ENCODE measurements around the gene FGFBP2. TPM values are rescaled to one million over a fixed set of nuclear protein-coding genes. Genes with fewer than 3 reads are reported as not detected.

Gene FGFBP2
- total RNA-seq, 1 experiment from 2014 or later, result 0.25 TPM

DNA sequence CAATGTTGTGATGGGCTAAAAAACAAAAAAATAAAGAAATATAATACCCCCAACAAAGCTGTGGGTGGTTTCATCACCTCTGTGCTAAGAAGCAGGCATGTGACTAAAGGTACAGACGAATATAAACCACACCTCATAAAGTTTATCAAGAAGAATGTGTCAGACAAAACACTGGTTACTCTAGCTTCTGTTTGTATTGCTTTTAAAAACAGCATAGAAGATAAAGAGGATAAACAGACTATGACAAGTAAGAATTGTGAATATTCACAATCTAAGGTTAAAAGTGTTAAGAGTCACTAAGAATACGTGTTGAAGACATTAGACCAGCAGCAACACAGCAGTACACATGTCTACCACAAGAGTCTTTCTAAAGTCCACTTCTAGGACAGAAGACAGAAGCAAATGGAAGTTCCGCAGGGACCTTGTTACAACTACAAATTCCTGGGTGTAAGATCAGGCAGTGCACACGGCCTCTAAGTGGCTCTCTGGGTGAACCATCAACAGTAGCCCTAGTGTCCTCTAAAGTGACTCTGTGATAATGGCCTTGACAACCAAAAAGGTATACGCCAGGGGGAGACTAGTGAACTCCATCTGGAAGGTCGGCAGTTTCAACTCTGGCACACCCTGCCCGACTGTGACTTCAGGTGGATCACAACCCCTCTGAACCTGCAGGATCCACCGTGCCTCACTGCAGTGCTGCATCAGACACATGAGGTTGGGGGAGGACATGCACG is 8.3 kb upstream of the FGFBP2 start:
- TF ChIP-seq, protein P1, sequence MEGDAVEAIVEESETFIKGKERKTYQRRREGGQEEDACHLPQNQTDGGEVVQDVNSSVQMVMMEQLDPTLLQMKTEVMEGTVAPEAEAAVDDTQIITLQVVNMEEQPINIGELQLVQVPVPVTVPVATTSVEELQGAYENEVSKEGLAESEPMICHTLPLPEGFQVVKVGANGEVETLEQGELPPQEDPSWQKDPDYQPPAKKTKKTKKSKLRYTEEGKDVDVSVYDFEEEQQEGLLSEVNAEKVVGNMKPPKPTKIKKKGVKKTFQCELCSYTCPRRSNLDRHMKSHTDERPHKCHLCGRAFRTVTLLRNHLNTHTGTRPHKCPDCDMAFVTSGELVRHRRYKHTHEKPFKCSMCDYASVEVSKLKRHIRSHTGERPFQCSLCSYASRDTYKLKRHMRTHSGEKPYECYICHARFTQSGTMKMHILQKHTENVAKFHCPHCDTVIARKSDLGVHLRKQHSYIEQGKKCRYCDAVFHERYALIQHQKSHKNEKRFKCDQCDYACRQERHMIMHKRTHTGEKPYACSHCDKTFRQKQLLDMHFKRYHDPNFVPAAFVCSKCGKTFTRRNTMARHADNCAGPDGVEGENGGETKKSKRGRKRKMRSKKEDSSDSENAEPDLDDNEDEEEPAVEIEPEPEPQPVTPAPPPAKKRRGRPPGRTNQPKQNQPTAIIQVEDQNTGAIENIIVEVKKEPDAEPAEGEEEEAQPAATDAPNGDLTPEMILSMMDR (IDR thresholded peaks at IDR 0.05; ENCODE audit: insufficient read depth in 1 of 2, low read depth in 1 of 2, low read length in 1 of 2, severe bottlenecking in 1 of 2, unreplicated experiment in 1 of 2), result no peak
- no peaks in the 10 kb centered on the region for H3K4me1 Mint-ChIP-seq (ENCODE audit: low read depth, unreplicated experiment)
- Histone ChIP-seq H3K36me3 (ENCODE audit: control insufficient read depth, insufficient read depth, low read length) (no peaks in the 10 kb centered on the region; the same call in 1 of the 2 replicates), H3K9me3 (0 out of 2 replicates have a peak, but pooled peaks cover under 1% of the 10 kb centered on the region), H3K4me3 (ENCODE audit: low read depth, low read length) (no peak overlapping the region), H3K27me3 (replicated peaks; ENCODE audit: control insufficient read depth, insufficient read depth, low read length) (no peaks in the 10 kb centered on the region), H3K4me1 (no peaks in the 10 kb centered on the region)
- no TSS peak for BruUV-seq (replicated peaks)
- POLR2A ChIA-PET, result no interaction called here
- intact Hi-C loops (cut with micrococcal nuclease; ENCODE audit: unreplicated experiment), result no loop called here
- no peak overlapping the region for H3K27ac Mint-ChIP-seq (ENCODE audit: unreplicated experiment)
- CTCF ChIA-PET, result no interaction called here
- peaks cover 11% of the 10 kb centered on the region for H3K9me3 Mint-ChIP-seq (ENCODE audit: unreplicated experiment)
- no peaks in the 10 kb centered on the region for H3K27me3 Mint-ChIP-seq (ENCODE audit: insufficient read depth, unreplicated experiment)
- no peak for DNase-seq
- H3K36me3 Mint-ChIP-seq (ENCODE audit: insufficient read depth, unreplicated experiment), result peaks cover 67% of the 10 kb centered on the region
- no peak overlapping the region for H3K4me3 Mint-ChIP-seq (ENCODE audit: unreplicated experiment)

- BruUV-seq (replicated peaks), result TSS peak; percentile 64
- DNase-seq, result no peak
- no peaks in the 10 kb centered on the region for H3K36me3 ChIP-seq (ENCODE audit: control insufficient read depth, insufficient read depth, low read length)
- ChIA-PET POLR2A (no interaction called here), CTCF (no interaction called here)
- TF ChIP-seq, protein P1 (IDR thresholded peaks at IDR 0.05; ENCODE audit: insufficient read depth in 1 of 2, low read depth in 1 of 2, low read length in 1 of 2, severe bottlenecking in 1 of 2, unreplicated experiment in 1 of 2), result no peak
- no peaks in the 10 kb centered on the region for H3K4me1 ChIP-seq
- 0 out of 2 replicates have a peak, but pooled peaks cover 3% of the 10 kb centered on the region for H3K9me3 ChIP-seq
- no peak overlapping the region for H3K4me3 Mint-ChIP-seq (ENCODE audit: unreplicated experiment)
- H3K36me3 Mint-ChIP-seq (ENCODE audit: insufficient read depth, unreplicated experiment), result peaks cover 63% of the 10 kb centered on the region
- H3K9me3 Mint-ChIP-seq (ENCODE audit: unreplicated experiment), result peaks cover 15% of the 10 kb centered on the region
- H3K27me3 ChIP-seq (replicated peaks; ENCODE audit: control insufficient read depth, insufficient read depth, low read length), result no peaks in the 10 kb centered on the region
- no peaks in the 10 kb centered on the region for H3K27me3 Mint-ChIP-seq (ENCODE audit: insufficient read depth, unreplicated experiment)
- H3K4me1 Mint-ChIP-seq (ENCODE audit: low read depth, unreplicated experiment), result no peaks in the 10 kb centered on the region
- no peak overlapping the region for H3K27ac Mint-ChIP-seq (ENCODE audit: unreplicated experiment)
- intact Hi-C loops (cut with micrococcal nuclease; ENCODE audit: unreplicated experiment), result no loop called here
- no peak overlapping the region for H3K4me3 ChIP-seq (ENCODE audit: low read depth, low read length)
Measured at GRCh38 chr4:15968551-15969300, 5.8 kb upstream of the FGFBP2 start.

GRCh38 chr4:15965325-15965724 is 2.4 kb upstream of the FGFBP2 start:
- peaks cover 56% of the 10 kb centered on the region for H3K36me3 Mint-ChIP-seq (ENCODE audit: insufficient read depth, unreplicated experiment)
- H3K27me3 Mint-ChIP-seq (ENCODE audit: insufficient read depth, unreplicated experiment), result no peaks in the 10 kb centered on the region
- TF ChIP-seq, protein P1 (IDR thresholded peaks at IDR 0.05; ENCODE audit: insufficient read depth in 1 of 2, low read depth in 1 of 2, low read length in 1 of 2, severe bottlenecking in 1 of 2, unreplicated experiment in 1 of 2), result no peak
- no peaks in the 10 kb centered on the region for H3K4me1 ChIP-seq
- H3K9me3 Mint-ChIP-seq (ENCODE audit: unreplicated experiment), result peaks cover 15% of the 10 kb centered on the region
- H3K27me3 ChIP-seq (replicated peaks; ENCODE audit: control insufficient read depth, insufficient read depth, low read length), result no peaks in the 10 kb centered on the region
- H3K4me3 Mint-ChIP-seq (ENCODE audit: unreplicated experiment), result no peak overlapping the region
- H3K4me1 Mint-ChIP-seq (ENCODE audit: low read depth, unreplicated experiment), result no peaks in the 10 kb centered on the region
- 0 out of 2 replicates have a peak, but pooled peaks cover 3% of the 10 kb centered on the region for H3K9me3 ChIP-seq
- ChIA-PET CTCF (interaction anchor here (0.9 to 1.3 kb wide), 3 partner anchors 36 to 160 kb away, joined by 3 to 6 read pairs (median 5); no protein-coding TSS in a partner anchor), POLR2A (no interaction called here)
- intact Hi-C loops (cut with micrococcal nuclease; ENCODE audit: unreplicated experiment), result no loop called here
- no peak for DNase-seq
- no peak overlapping the region for H3K4me3 ChIP-seq (ENCODE audit: low read depth, low read length)
- no peak overlapping the region for H3K27ac Mint-ChIP-seq (ENCODE audit: unreplicated experiment)
- BruUV-seq (replicated peaks), result no TSS peak
- H3K36me3 ChIP-seq (ENCODE audit: control insufficient read depth, insufficient read depth, low read length), result no peaks in the 10 kb centered on the region
